ENCODE results near the gene LRP8.

DNA sequence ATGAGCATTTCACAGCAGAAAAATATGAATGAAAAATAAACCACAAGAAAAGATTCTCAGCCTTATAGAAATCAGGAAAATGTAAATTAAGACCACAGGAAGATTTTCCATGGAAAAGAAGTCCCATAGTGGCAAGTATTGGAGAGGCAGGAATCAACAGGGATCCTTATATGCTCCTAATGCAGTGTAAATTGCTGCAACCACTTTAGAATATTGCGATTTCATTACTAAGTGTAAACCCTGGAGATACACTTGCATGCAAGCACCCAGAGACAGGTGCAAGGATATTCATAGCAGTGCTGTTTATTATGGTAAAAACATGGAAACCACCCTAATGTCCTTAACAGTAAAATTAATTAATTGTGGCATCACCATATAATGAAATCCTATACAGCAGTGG, 10.6 kb upstream of the LRP8 start:
- no peak for TF ChIP-seq CTCF (conservative IDR thresholded peaks at IDR 0.05)
- no peak for TF ChIP-seq ZFX (IDR thresholded peaks at IDR 0.05)
